ENCODE results near the gene ADAP1.
"Not testable (repeated sequence)": the region's sequence is repeated elsewhere in the genome, so short reads cannot be mapped to it uniquely, and the experiment has no call there.

Gene ADAP1

DNA sequence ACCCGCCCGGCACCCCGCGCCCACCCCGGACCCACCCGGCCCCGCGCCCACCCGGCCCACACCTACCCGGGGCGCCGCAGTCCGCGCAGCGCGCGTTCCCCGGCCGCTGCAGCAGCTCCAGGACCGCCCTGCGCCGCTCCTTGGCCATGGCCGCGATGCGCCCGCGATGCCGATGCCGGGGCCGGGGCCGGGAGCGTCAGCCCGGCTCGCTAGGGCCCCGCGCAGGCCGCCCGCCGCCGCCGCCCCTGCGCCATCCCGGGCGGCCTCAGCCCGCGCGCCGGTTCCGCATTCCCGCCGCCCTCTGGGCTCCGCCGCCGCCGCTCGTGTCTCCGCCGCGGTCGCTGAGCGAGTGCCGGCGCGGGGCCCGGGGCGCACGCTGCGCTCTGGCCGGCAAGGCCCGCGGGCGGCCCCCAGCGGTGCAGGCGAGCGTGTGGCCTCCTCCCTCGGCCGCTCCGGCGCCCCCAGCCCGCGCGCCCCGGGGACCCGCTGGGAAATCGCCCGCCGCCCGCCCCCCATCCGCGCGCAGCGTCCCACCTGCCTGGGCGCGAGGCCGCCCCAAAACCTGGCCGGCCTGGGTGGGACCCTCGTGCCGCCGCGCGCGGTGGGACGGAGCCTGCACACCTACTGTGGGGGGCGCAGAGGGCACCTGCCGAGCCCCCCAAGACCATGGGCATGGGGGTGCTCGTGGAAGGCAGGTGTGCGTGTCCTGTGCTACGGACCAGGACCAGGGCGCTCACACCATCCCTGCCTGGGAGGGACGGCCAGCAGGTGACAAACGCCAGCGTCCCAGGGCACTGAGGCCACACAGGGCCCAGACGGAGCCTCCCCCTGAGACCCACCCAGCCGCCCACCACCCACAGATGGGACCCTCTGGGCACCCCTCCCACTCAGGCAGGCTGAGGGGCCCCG, at the start of gene ADAP1:
TSS of gene ADAP1 (minus strand) at position 351 of the 909 bp plus-strand sequence. CDS start at position 148, 203 bp downstream.
- no peaks in the 10 kb centered on the region for H3K9me3 ChIP-seq (replicated peaks in 1 of 11)
- H3K27me3 ChIP-seq = no peaks in the 10 kb centered on the region; a peak in 1 of 22 replicates
- H3K4me1 ChIP-seq = peaks cover 83 to 92% (median 88%) of the 10 kb centered on the region in 10 experiments
- H3K27ac ChIP-seq = peak within 1 kb of the TSS; percentile 85 to 95 (median 92)
- H3K36me3 ChIP-seq = peaks cover 0 to 22% (median 6%) of the 10 kb centered on the region in 11 experiments; a peak in 16 of 22 replicates
- H3K4me3 ChIP-seq = peak within 1 kb of the TSS; percentile 69 to 98 (median 84)
- H4K20me1 ChIP-seq = peaks cover 5 to 25% (median 10%) of the 10 kb centered on the region in 11 experiments; a peak in 17 of 22 replicates
- peak within 1 kb of the TSS; percentile 94 to 100 (median 99) for H3K4me2 ChIP-seq
- TF ChIP-seq Cebpa-rat (IDR thresholded peaks at IDR 0.05) = no peak
- peak within 1 kb of the TSS; percentile 79 to 95 (median 92) for H3K9ac ChIP-seq

GRCh38 chr7:1002445-1002844, 48.0 kb upstream of the ADAP1 start:
- Histone ChIP-seq H3K36me3 (peaks cover 0 to 17% (median 8%) of the 10 kb centered on the region in 11 experiments; a peak in 11 of 22 replicates), H4K20me1 (peaks cover 0 to 24% (median 10%) of the 10 kb centered on the region in 11 experiments; a peak in 9 of 22 replicates), H3K27me3 (peaks cover 0 to 21% (median 0%) of the 10 kb centered on the region in 11 experiments; a peak in 6 of 22 replicates), H3K4me1 (peaks cover 34 to 79% (median 74%) of the 10 kb centered on the region in 10 experiments)
- H3K9me3 ChIP-seq (replicated peaks in 1 of 11); H3K27ac ChIP-seq; H3K4me2 ChIP-seq; H3K4me3 ChIP-seq; H3K9ac ChIP-seq: not testable (repeated sequence)

DNA sequence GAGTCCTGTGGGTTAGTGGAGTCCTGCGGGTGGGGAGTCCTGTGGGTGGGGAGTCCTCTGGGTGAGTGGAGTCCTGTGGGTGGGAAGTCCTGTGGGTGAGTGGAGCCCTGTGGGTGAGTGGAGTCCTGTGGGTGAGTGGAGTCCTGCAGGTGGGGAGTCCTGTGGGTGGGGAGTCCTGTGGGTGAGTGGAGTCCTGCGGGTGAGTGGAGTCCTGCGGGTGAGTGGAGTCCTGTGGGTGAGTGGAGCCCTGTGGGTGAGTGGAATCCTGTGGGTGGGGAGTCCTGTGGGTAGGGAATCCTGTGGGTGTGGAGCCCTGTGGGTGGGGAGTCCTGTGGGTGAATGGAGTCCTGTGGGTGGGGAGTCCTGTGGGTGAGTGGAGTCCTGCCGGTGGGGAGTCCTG, 47.5 kb upstream of the ADAP1 start:
- peaks cover 0 to 21% (median 0%) of the 10 kb centered on the region in 11 experiments; a peak in 6 of 22 replicates for H3K27me3 ChIP-seq
- not testable (repeated sequence) for H3K27ac ChIP-seq; H3K9ac ChIP-seq; H3K4me3 ChIP-seq; H3K9me3 ChIP-seq (replicated peaks in 1 of 11); H3K4me2 ChIP-seq
- H4K20me1 ChIP-seq = peaks cover 0 to 23% (median 7%) of the 10 kb centered on the region in 11 experiments; a peak in 9 of 22 replicates
- H3K36me3 ChIP-seq = peaks cover 0 to 17% (median 4%) of the 10 kb centered on the region in 11 experiments; a peak in 12 of 22 replicates
- H3K4me1 ChIP-seq = peaks cover 38 to 79% (median 74%) of the 10 kb centered on the region in 10 experiments

DNA sequence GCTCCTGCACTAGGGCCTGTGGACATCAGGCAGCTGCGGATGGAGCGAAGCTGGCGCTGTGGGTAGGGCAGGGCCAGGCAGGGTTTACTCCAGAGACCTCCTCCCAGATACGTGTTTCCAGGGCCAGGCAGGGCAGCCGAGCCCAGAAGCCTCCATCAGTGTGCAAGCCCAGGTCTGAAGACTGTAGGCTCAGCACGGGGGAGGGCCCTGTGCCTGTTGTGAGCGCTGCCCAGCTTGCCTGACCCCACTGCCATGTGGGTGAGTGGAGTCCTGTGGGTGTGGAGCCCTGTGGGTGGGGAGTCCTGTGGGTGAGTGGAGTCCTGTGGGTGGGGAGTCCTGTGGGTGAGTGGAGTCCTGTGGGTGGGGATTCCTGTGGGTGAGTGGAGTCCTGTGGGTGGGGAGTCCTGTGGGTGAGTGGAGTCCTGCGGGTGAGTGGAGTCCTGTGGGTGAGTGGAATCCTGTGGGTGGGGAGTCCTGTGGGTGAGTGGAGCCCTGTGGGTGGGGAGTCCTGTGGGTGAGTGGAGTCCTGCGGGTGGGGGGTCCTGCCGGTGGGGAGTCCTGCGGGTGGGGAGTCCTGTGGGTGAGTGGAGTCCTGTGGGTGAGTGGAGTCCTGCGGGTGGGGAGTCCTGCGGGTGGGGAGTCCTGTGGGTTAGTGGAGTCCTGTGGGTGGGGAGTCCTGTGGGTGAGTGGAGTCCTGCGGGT, 46.7 kb upstream of the ADAP1 start:
- Histone ChIP-seq H3K4me3 (peak overlapping the region in 1 of 10 experiments; percentile 38; a peak in 2 of 20 replicates), H4K20me1 (peaks cover 0 to 25% (median 7%) of the 10 kb centered on the region in 11 experiments; a peak in 10 of 22 replicates), H3K27ac (peak overlapping the region in 7 of 11 experiments; percentile 35 to 65 (median 49); a peak in 11 of 22 replicates), H3K4me1 (peaks cover 46 to 79% (median 76%) of the 10 kb centered on the region in 10 experiments), H3K4me2 (peak overlapping the region; percentile 73 to 91 (median 87); a peak in 21 of 22 replicates), H3K27me3 (peaks cover 0 to 23% (median 0%) of the 10 kb centered on the region in 11 experiments; a peak in 7 of 22 replicates), H3K36me3 (peaks cover 0 to 14% (median 0%) of the 10 kb centered on the region in 11 experiments; a peak in 7 of 22 replicates), H3K9ac (peak overlapping the region in 8 of 11 experiments; percentile 27 to 67 (median 57); a peak in 12 of 22 replicates)
- not testable (repeated sequence) for H3K9me3 ChIP-seq (replicated peaks in 1 of 11)

- TF ChIP-seq Cebpa-rat (IDR thresholded peaks at IDR 0.05) = no peak
- Histone ChIP-seq H3K9ac (peak overlapping the region in 10 of 11 experiments; percentile 4 to 67 (median 55); a peak in 13 of 22 replicates), H4K20me1 (peaks cover 0 to 33% (median 6%) of the 10 kb centered on the region in 11 experiments; a peak in 12 of 22 replicates), H3K27me3 (peaks cover under 1 to 33% (median 8%) of the 10 kb centered on the region in 11 experiments; a peak in 13 of 22 replicates), H3K4me3 (peak overlapping the region in 2 of 10 experiments; percentile 33 to 38; a peak in 5 of 20 replicates), H3K4me1 (peaks cover 56 to 79% (median 76%) of the 10 kb centered on the region in 10 experiments), H3K27ac (peak overlapping the region in 8 of 11 experiments; percentile 30 to 65 (median 46); a peak in 15 of 22 replicates), H3K4me2 (peak overlapping the region; percentile 73 to 91 (median 87)), H3K9me3 (replicated peaks in 1 of 11) (no peaks in the 10 kb centered on the region), H3K36me3 (peaks cover 0 to 10% (median 0%) of the 10 kb centered on the region in 11 experiments; a peak in 6 of 22 replicates)
Observed at GRCh38 chr7:999941-1000935, 45.8 kb upstream of the ADAP1 start.

DNA sequence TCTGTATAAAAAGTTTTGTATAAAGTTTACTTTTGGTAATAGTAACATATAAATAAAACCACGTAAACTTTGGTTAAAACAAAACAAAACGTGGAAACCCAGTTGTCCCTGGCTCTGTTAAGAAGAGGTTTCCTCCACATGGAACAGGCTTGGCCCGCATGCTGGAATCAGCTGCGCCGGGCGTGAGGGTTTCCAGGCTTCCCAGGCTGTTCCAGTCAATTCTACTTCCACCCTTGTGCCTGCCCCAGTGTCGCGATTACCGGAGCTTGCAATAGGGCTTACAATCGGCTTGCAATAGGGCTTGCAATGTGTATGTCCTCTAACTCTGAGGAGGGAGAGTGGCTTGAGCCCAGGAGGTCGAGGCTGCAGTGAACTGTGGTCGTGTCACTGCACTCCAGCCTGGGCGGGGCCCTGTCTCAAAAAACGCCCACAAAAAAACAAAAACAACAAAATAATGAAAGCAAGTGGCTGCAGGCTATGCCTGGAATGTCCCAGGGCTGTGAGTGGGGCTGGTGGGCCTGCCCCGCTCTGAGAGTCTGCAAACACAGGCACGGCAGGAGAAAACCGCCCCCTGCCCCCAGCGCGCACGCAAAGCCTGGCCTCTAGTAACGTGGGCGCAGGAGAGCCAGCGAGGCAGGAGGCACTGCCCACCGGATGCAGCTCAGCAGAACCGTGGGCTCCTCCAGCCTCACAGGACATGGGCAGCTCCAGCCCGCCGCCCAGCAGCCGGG, 44.8 kb upstream of the ADAP1 start:
- peak overlapping the region in 1 of 10 experiments; percentile 33; a peak in 3 of 20 replicates for H3K4me3 ChIP-seq
- H3K27me3 ChIP-seq = peaks cover 7 to 42% (median 18%) of the 10 kb centered on the region in 11 experiments; a peak in 15 of 22 replicates
- H3K27ac ChIP-seq = peak overlapping the region in 5 of 11 experiments; percentile 14 to 65 (median 44); a peak in 9 of 22 replicates
- no peaks in the 10 kb centered on the region for H3K9me3 ChIP-seq (replicated peaks in 1 of 11)
- H4K20me1 ChIP-seq = peaks cover 0 to 42% (median 9%) of the 10 kb centered on the region in 11 experiments; a peak in 12 of 22 replicates
- H3K4me1 ChIP-seq = peaks cover 49 to 79% (median 76%) of the 10 kb centered on the region in 10 experiments
- H3K9ac ChIP-seq = peak overlapping the region in 7 of 11 experiments; percentile 8 to 67 (median 55); a peak in 6 of 22 replicates
- no peak for TF ChIP-seq Cebpa-rat (IDR thresholded peaks at IDR 0.05)
- peak overlapping the region; percentile 73 to 91 (median 87) for H3K4me2 ChIP-seq
- peaks cover 0 to 10% (median 0%) of the 10 kb centered on the region in 11 experiments; a peak in 6 of 22 replicates for H3K36me3 ChIP-seq

Measured in BLaER1 treated with 17β-estradiol and CSF1 and Interleukin-3, amounts not matched to agents 10 nM and 100 nM (cell line).